AG08396 (cell line): ENCODE data around the gene VRK2.

Experiments used
- DNase-seq: peaks from one replicate; pipeline ENCODE4 v3.0.0; 2012; ENCODE audit warnings: low spot score, mixed read lengths

Gene VRK2

GRCh38 chr2:58046585-58047372 is at the start of gene VRK2:
Gene VRK2, plus strand, starts transcription at chr2:58046806. Its CDS starts 2,026 bp downstream, at chr2:58048832.
- DNase-seq = peak; percentile 91

- DNase-seq = no peak
Observed at GRCh38 chr2:58006256-58006951, 40.2 kb upstream of the VRK2 start.

GRCh38 chr2:58006952-58007284 is 39.7 kb upstream of the VRK2 start:
- no peak for DNase-seq

- no peak for DNase-seq
Observed at GRCh38 chr2:58010599-58010998, 36.0 kb upstream of the VRK2 start.

- no peak for DNase-seq
Observed at GRCh38 chr2:58019229-58019628, 27.4 kb upstream of the VRK2 start.

- DNase-seq = no peak
Observed at GRCh38 chr2:58025150-58025933, 21.3 kb upstream of the VRK2 start.

- no peak for DNase-seq
Observed at GRCh38 chr2:58027029-58027428, 19.6 kb upstream of the VRK2 start.

- no peak for DNase-seq
Observed at GRCh38 chr2:58030771-58031170, 15.8 kb upstream of the VRK2 start.

GRCh38 chr2:58032016-58032763 is 14.4 kb upstream of the VRK2 start:
- no peak for DNase-seq

- no peak for DNase-seq
Observed at GRCh38 chr2:58032764-58033080, 13.9 kb upstream of the VRK2 start.

- no peak for DNase-seq
Observed at GRCh38 chr2:58033530-58033929, 13.1 kb upstream of the VRK2 start.

GRCh38 chr2:58035352-58035751 is 11.3 kb upstream of the VRK2 start:
- no peak for DNase-seq

GRCh38 chr2:58039170-58039611 is 7.4 kb upstream of the VRK2 start:
- no peak for DNase-seq

GRCh38 chr2:58042486-58042970 is 4.1 kb upstream of the VRK2 start:
- peak; percentile 36 for DNase-seq

GRCh38 chr2:58044145-58044544 is 2.5 kb upstream of the VRK2 start:
- DNase-seq = no peak

GRCh38 chr2:58045580-58046334 is 849 bp upstream of the VRK2 start:
- DNase-seq = no peak

- DNase-seq = no peak
Observed at GRCh38 chr2:58046335-58046584, 346 bp upstream of the VRK2 start.

- DNase-seq = no peak
Observed at GRCh38 chr2:58047373-58047935, 848 bp downstream of the VRK2 start.

GRCh38 chr2:58047961-58048360 is 1.4 kb downstream of the VRK2 start:
- no peak for DNase-seq

- no peak for DNase-seq
Observed at GRCh38 chr2:58051445-58051844, 4.8 kb downstream of the VRK2 start.

GRCh38 chr2:58052978-58053377 is 6.4 kb downstream of the VRK2 start:
- no peak for DNase-seq
